Activated naive CD4-positive, alpha-beta T cell treated with anti-CD3 and anti-CD28 coated beads, Interleukin-2, amount 50 U/mL, for 16 hours (primary cell): ENCODE measurements around the gene IDUA.
"Not testable (repeated sequence)": the region's sequence is repeated elsewhere in the genome, so short reads cannot be mapped to it uniquely, and the experiment has no call there.

Experiments used
- DNase-seq: peaks from one replicate; pipeline ENCODE4 v3.0.0-alpha.2; 2020

IDUA gene

DNA sequence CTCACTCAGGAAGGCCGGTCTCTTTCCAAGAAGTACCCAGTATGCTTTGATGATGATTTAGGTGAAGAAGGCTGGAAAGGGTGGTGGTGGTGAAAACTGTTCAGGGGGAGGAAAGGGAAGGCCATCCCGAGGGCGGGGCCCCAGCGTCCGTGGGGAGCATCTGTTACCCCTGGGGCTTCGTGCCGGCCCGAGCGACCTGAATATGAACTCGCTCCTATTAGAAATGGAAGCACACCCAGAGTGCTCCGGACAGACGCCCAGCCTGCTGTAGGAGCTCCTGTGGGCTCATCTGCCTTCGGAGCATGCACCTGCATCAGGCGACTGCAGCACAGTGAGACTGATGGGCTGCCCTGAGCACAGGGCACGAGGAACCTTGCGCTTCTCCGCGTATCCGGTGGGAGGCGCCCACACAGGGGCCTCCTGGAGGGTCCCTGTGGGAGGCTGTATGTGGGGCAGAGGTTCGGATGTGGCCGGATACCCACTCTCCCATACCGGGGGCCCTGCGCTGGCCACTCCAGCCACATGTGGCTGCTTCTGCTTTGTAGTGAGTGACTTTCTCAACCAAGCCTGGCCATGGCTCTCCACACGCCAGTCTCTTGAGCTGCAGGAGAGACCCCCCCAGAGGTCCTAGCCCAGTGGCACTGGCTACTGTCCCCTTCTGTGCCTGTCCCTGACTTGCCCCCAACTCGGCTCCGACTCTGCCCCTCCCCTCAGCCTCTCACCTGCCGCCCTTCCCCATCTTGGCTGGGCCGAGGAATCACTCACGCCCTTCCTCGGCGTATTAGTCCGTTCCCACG lies 61.3 kb downstream of the IDUA start:
- DNase-seq = no peak

DNA sequence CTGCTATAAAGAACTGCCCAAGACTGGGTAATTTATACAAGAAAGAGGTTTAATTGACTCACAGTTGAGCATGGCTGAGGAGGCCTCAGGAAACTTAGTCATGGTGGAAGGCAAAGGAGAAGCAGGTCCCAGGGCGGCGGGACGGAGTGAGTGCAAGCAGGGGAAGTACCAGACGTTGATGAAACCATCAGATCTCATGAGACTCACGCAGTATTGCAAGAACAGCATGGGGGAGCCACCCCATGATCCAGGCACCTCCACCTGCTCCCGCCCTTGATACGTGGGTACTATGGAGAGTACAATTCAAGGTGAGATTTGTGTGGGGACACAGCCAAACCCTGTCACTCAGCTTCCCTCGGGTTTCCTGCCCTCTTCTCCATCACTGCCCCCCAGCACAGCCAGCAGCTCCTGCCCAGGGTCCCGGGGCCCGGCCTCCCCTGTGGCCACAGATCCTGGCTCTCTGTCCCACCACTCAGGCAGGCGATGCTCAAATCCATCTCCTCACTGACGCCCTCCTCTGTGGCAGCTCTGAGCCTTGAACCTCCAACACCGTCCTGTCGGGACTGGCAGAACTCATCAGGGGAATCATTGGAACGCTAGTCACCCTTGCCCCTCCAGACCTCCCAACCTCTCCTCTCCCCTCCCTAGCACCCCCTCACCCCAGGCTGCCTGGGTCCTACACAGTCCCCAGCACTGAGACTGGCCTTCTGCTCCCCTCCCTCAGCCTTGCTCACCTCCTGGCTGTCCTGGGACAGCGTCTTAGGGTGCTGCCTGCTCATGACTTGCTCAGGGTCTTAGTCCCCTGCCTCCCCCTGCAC lies 62.1 kb downstream of the IDUA start:
- no peak for DNase-seq

DNA sequence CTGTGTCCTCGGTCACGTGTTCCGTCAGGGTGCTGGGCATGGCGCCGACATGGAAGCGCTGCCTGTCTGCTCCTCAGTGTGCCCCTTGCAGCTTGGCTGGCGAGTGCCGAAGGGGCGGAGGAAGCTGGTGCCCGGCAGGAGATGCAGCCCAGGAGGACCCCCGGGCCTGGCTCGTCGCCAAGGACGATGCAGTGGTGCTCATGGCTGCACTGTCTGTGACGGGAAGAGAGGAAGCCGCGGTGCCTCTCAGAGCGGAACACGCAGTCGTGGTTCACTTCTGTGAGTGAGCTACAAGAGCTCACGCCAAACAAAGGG lies 62.7 kb downstream of the IDUA start:
- no peak for DNase-seq

DNA sequence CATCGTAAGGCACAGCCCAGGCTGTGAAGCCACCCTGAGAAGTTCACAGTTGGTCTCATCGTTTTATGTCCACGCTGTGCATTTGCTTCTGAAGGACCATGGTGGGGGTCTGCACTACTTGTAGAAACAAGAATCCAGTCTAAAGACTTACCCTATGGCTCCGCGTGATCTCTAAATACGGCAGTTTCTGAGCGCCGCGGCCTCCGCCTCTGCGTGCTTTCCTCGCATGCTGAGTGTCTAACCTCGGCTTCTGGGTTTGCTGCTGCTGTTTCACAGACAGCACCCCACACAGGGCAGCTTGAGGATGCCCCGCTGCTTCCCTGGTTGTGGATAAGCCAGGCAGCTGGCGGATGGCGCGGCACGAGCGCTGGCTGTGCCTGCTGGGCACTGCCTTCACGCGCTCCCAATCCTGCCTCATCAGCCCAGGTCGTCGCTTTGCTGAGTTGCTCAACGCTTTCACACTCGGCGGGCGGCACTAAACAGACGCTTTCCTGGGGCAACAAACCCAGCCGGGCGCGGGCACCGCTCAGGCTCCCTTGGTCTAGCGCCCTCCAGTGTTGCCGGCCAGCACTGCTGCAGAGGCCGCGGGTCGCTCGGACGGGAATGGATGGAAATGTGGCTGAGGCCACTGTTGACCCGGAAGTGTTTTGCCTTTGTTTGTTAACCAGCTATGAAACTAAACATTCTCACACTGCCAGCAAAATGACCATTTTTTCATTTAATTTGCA lies 63.8 kb downstream of the IDUA start:
- DNase-seq = no peak

DNA sequence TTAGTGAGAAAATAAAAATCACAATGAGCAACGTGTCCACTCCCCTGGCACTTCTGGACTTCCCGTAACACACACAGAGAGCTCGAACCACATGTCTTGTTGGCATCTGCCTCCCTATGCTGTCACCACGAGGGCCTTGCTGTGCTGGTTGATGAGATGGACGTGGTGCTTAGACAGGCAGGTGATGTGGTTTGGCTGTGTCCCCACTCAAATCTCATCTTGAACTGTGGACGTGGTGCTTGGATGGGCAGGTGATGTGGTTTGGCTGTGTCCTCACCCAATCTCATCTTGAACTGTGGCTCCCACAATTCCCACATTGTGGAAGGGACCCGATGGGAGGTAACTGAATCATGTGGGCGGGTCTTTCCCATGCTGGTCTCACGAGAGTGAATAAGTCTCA lies 64.6 kb downstream of the IDUA start:
- no peak for DNase-seq

DNA sequence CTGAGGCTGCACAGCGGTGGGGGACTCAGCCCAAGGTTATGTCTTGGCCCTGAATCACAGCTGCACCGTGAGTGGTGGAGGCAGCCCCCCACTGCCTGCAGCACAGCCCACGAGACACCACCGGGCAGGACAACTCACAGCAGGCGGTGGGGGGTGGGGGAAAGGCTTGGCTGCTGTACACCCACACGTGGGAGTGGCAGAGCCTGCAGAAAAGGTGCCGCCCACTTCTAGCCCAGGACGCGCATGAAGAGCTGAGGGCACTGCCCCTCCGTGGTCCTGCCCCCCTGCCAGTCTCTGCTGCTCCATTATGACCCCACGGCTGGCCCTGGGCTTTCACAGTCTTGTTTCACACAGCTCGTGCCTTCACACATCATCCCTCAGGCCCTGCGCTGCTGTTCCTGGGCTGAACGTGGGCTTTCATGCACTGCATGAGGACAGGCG lies 65.4 kb downstream of the IDUA start:
- DNase-seq = no peak

DNA sequence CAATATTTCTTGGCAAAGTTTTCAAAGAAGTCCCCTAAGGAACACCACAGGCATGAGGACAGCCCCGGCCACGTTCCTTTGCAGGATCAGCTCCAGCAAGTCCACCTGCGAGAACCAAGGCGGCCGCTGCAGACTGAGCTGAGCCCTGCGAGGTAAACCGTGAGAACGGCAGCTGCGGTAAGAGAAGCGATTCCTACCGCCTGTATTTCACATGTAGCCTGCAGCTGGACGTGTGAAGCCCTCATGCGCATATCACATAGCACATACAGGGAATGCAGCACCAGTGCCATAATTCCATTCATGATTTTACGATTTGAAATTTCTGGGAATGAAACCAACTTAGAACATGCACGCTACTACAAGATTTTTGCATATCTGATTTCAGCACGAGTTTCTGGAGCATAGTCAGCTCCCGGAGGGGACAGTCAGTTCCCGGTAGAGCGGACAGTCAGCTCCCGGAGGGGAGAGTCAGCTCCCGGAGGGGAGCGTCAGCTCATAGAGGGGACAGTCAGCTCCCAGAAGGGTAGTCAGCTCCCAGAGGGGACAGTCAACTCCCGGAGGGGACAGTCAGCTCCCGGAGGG lies 66.3 kb downstream of the IDUA start:
- no peak for DNase-seq

DNA sequence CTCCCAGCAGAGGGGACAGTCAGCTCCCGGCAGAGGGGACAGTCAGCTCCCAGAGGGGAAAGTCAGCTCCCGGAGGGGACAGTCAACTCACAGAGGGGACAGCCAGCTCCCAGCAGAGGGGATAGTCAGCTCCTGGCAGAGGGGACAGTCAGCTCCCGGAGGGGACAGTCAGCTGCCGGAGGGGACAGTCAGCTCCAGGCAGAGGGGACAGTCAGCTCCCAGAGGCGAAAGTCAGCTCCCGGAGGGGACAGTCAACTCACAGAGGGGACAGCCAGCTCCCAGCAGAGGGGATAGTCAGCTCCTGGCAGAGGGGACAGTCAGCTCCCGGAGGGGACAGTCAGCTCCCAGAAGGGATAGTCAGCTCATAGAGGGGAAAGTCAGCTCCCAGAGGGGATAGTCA lies 67.0 kb downstream of the IDUA start:
- DNase-seq = not testable (repeated sequence)
